GM12892 (cell line): ENCODE data around the gene PROP1.

Experiments
- DNase-seq: peaks from one replicate; pipeline ENCODE4 v3.0.0; 2011; ENCODE audit not compliant: insufficient read length
- FAIRE-seq: peaks from 2 replicates; lab custom pipeline; 2011; peaks lifted over from hg19 to GRCh38; lab: Jason Lieb, UNC
- POLR2A ChIP-seq: IDR thresholded peaks from 2 replicates; pipeline ENCODE4 v1.6.1; 2011; ENCODE audit warnings: low read depth, low read length, control low read depth
- POLR2AphosphoS5 ChIP-seq: IDR thresholded peaks from 2 replicates; pipeline ENCODE4 v1.6.1; 2011; ENCODE audit warnings: low read depth, low read length, control low read depth
- TAF1 ChIP-seq: IDR thresholded peaks from 2 replicates; pipeline ENCODE4 v1.6.1; 2011; ENCODE audit warnings: low read depth, mild to moderate bottlenecking, control low read depth, low read length, borderline replicate concordance

Gene PROP1

DNA sequence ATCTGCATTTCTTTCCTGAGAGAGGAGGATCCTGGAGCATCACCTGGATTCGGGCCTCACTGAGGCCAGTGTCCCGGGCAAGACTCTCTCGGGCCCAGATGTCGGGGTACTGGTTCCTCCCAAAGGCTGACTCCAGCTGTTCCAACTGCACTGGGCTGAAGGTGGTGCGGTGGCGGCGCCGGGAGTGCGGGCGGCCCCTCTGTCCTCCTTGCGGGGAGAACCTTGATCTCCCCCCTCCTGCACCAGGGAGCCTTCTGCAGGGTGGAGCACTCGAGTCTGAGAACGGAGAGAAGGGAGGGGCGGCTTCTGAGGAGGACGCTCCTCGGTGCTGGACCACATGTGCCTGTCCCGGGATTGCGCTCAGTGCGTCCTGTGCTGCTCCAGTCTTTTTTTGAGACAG, 2.0 kb downstream of the PROP1 start:
- TF ChIP-seq POLR2A: no peak
- TF ChIP-seq TAF1: no peak
- no peak for TF ChIP-seq POLR2AphosphoS5
- FAIRE-seq: no peak

DNA sequence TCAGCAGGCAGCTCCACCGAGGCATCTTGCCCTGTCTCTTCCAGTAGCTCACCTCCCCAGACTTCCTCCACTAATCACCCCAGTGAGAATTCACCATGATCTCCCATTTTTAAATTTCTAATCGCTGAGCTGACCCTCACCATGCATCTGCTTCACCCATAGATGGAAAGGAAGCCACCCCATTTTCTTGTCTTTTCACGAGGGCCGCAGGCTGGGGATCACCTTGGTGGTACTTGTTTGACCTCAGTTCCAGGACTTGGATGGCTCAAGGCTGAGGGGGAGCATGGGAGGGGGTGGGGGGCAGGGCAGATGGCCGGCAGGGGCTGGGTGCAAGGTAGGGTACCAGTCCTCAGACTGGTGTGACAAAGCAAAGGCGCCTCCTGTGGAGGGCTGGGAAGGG, 3.6 kb downstream of the PROP1 start:
- FAIRE-seq (no peak), DNase-seq (no peak)
- TF ChIP-seq POLR2A (no peak), POLR2AphosphoS5 (no peak), TAF1 (no peak)

More for the DNA sequence above, 2.0 kb downstream of the PROP1 start:
- DNase-seq: no peak

DNA sequence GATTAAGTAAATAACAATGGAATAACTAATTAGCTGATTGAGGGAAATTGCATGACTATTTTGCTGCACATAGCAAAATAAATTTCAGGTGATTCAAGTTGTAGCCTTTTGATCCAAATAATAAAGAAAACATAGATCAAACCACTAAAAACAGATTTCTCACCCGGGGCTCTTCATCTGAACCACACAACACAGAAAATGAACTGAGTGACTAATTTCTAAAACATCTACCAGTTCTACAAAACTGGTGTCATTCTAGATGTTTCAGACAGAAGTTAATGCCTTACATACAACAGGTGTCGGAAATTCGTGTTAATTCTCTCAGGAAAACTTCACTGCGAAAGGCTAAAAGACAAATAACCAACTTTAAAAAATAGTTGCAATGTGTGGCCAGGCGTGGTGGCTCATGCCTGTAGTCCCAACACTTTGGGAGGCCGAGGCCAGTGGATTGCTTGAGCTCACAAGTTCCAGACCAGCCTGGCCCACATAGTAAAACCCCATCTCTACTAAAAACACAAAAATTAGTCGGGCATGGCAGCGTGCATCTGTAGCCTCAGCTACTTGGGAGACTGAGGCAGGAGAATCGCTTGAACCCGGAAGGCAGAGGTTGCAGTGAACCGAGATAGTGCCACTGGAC, 6.9 kb downstream of the PROP1 start:
- no peak for TF ChIP-seq POLR2A
- no peak for DNase-seq
- FAIRE-seq: no peak

DNA sequence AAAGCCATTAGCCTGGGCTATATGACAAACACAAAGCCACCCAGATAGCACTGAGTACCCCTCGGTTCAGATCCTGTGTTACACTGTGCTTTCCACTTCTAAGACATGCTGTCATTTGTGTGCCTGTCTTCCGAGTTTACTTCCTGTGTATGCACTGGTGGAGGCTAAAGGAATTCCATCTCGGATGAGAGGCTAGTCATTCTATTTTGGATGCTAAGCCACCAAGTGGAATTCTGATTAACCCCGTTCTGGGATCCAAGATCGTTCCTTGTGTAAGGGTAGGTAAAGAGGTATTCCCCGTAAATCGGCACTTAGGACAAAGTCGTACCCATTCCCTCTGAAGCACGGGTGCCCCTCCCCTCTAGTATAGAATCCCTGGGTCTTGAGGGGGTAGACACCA, 8.7 kb downstream of the PROP1 start:
- FAIRE-seq: no peak
- no peak for DNase-seq
- no peak for TF ChIP-seq POLR2A
- no peak for TF ChIP-seq POLR2AphosphoS5
- no peak for TF ChIP-seq TAF1

DNA sequence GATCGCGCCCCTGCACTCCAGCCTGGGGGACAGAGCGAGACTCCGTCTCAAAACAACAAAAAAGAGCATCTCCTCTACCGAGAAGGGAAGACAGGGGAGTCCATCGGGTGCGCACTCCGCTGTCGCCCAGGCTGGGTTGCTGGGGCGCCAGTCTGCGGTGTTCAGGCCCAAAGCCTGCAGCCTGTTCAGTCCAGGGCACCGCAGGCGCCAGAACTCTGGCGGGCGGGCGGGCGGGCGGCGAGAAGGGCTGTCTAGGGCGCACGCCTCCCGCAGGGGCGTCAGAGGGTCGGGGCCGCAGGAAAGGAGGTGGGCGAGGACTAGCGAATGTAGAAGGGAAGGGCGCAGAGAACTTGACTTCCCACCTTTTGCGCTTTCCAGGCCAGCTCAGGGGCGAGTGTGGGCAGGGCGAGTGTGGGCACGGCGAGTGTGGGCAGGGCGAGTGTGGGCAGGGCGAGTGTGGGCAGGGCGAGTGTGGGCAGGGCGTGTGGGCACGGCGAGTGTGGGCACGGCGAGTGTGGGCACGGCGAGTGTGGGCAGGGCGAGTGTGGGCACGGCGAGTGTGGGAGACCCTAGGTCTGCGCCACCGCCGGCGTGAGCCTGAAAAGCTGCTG, 10.5 kb downstream of the PROP1 start:
- DNase-seq (no peak), FAIRE-seq (no peak)
- TF ChIP-seq POLR2A (no peak), TAF1 (no peak), POLR2AphosphoS5 (no peak)

DNA sequence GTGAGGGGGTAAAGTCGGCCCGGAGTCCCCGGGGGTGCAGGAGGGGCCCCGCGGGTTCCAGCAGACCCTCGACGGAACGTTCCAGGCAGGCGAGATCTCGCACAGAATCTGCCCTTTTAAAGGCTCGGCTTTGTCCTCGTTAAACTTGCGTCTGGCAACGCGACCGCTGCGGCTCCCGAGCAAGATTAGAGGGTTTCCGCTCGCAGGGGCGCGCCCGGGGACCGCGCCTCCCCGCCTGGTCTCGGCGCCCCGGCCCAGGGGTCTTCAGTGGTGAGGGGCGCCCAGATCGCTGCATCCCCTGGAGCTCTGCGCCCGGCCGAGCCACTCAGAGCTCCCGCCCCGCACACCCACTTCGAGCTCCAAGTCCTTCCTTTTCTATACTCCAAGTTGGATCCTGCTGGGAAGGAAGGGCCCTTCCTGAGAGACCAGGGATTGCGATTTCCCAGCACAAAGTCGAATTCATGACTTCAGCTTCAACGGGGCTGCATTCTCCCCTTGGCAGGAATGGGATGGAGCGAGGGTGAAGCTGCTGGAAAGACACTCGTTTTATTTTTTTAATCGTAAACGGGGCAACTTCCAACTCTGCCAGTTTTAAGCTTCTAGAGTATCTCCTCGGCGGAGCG, 11.3 kb downstream of the PROP1 start:
- FAIRE-seq (no peak), DNase-seq (no peak)
- TF ChIP-seq POLR2AphosphoS5 (no peak), POLR2A (no peak), TAF1 (no peak)

DNA sequence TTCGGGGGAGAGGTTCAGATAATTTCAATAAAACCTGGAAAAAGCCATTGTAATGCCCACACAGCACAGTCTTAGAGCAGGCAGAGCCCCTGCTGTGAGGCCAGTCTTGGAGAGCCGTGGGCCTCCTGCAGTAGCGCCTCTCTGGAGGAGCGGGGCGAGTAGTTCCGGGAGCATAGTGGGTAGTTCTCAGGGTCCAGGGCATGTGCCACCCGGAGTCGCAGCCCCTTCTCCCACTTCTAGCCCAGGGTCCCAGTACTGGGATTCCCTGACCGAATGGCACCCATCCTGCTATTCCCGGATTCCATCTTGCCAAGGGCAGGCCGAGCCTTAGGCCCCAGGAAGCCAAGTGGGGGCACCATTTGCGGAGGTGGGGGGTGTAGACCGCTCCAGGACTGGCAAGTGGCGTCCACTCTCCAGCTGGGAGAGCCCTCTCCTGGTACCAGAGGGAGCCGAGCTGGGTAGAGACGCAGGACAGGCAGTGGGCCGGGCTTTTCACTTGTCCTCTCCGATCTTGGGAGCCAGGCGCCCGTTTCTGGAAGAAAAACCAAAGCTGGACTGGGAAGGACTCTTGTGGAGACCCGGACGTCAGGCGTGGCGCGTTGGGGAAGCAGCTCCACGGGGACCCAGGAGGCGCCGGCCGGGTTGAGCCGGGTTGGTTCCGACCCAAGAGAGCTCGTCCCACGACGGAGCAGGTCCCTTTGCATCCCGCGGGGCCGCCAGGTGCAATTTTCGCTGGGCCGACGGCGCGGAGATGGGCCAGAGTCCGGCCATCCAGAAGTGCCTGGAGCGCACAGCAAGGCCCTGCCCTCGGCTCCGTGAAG, 12.1 kb downstream of the PROP1 start:
- FAIRE-seq: no peak
- DNase-seq: no peak
- TF ChIP-seq POLR2AphosphoS5 (no peak), POLR2A (no peak)

DNA sequence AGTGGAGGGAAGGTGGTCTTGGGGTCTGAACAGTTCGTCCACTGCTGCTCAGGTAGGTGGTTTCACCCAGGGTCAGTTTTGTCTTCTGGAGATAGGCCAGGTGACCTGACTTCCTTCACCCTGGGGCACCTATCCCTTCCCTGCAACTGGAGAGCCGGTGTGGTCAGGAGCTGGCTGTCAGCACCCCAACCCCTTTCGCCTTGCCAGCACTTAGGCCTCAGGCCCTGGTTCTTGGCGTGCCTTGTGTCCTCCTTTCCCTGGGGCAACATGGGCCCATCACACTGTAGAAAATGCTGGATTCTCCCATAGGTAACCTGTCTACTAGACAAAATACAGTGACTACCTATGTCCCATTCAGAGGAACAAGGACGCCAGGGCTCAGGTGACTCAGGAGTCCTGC, 13.1 kb downstream of the PROP1 start:
- FAIRE-seq: no peak
- no peak for DNase-seq
- TF ChIP-seq POLR2A (no peak), POLR2AphosphoS5 (no peak), TAF1 (no peak)

DNA sequence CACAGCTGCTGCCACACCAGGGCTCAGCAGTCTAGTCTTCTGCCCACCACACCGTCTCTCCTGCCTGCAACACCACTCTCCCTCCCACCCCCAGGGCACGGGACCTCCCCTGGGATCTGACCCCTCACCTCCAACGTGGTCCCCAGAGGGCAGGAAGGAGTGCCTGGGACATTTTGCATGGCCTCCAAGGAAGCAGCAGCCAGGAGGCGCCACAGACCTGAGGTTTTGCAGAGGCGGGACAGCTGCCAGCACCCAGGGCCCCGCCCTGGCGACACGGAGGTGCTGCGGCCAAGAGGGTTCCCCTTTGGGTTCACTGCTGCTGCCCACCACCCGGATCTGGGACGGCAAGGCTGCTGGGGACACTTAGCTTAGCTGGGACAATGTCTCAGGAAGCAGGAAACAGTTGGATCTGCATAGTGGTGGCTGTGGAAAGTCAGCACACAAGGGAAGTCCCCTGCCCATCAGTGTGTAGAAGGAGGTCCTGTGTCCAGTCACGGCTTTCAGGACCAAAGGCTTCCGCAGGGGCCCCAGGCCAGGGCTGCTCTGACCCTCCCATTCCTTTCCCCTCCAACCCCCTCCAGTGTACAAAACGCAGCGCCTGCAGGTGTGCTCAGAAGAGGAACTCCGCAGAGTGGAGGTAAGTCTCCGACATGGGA, 13.8 kb downstream of the PROP1 start:
- no peak for FAIRE-seq
- TF ChIP-seq POLR2A (no peak), TAF1 (no peak), POLR2AphosphoS5 (no peak)
- DNase-seq: no peak

DNA sequence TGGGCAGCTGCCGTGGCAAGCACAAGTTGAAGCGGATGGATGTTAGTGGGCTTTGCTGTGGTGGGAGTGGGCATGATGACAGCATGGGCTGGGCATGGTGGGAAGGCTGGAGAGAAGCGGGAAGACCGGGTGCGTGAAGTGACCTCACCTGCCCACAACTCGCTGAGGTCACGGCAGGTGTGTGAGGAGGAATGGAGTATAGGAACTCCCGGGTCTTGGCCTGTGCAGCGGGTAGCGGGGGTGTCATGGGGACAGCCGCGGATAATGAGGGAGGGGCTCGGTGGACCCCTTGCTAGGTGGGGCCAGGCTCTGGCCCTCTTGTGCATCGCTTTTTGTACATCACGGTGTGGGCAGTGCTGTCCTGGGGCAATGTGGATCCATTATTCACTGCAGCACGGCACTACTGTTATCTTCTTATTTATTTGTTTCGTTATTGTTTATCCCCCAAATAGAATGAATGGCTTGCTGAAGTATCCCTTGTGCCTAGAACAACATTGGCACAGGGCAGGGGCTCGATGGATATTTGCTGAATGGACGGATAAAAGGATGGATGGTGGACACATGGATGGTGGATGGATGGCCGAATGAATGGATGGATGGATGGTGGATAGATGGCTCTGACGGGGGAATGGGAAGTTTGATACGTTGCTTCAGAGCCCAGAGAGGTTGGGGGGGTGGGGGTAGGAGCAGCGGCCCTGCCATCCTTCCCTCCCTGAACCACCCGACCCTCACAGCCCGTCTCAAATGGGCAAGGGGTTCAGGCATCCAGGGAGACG, 14.6 kb downstream of the PROP1 start:
- DNase-seq: no peak
- no peak for FAIRE-seq
- no peak for TF ChIP-seq POLR2AphosphoS5
- TF ChIP-seq TAF1: no peak
- no peak for TF ChIP-seq POLR2A
